GM06990 (cell line): Measurements from ENCODE around the gene CIAO2B.

ENCODE experiments used
- DNase-seq: peaks from one replicate; pipeline ENCODE4 v3.0.0-alpha.2; 2011; ENCODE audit not compliant: insufficient read length; ENCODE audit errors: extremely low read depth
- H3K27me3 ChIP-seq: replicated peaks from 2 replicates; pipeline ENCODE4 v1.6.0; 2011; ENCODE audit warnings: low read length; ENCODE audit not compliant: control insufficient read depth, insufficient read depth
- H3K36me3 ChIP-seq: 2 replicates; pipeline ENCODE4 v1.5.1; 2011; ENCODE audit warnings: low read length; ENCODE audit not compliant: control insufficient read depth, insufficient read depth
- H3K4me3 ChIP-seq: replicated peaks from 2 replicates; pipeline ENCODE4 v1.5.1; 2011; ENCODE audit warnings: low read depth, mild to moderate bottlenecking, control low read depth, low read length
- TF ChIP-seq, protein P1 (sequence below): IDR thresholded peaks from 2 replicates; pipeline ENCODE4 v1.5.1; 2011; ENCODE audit warnings: low read length, control low read depth, mild to moderate bottlenecking, inconsistent platforms; ENCODE audit not compliant: insufficient read depth, poor library complexity, severe bottlenecking

The CIAO2B gene

GRCh38 chr16:66918355-66918754 lies 15.8 kb downstream of the CIAO2B start:
- H3K27me3 ChIP-seq: no peaks in the 10 kb centered on the region; the same call in none of the 2 replicates
- TF ChIP-seq, protein P1, sequence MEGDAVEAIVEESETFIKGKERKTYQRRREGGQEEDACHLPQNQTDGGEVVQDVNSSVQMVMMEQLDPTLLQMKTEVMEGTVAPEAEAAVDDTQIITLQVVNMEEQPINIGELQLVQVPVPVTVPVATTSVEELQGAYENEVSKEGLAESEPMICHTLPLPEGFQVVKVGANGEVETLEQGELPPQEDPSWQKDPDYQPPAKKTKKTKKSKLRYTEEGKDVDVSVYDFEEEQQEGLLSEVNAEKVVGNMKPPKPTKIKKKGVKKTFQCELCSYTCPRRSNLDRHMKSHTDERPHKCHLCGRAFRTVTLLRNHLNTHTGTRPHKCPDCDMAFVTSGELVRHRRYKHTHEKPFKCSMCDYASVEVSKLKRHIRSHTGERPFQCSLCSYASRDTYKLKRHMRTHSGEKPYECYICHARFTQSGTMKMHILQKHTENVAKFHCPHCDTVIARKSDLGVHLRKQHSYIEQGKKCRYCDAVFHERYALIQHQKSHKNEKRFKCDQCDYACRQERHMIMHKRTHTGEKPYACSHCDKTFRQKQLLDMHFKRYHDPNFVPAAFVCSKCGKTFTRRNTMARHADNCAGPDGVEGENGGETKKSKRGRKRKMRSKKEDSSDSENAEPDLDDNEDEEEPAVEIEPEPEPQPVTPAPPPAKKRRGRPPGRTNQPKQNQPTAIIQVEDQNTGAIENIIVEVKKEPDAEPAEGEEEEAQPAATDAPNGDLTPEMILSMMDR: no peak

DNA sequence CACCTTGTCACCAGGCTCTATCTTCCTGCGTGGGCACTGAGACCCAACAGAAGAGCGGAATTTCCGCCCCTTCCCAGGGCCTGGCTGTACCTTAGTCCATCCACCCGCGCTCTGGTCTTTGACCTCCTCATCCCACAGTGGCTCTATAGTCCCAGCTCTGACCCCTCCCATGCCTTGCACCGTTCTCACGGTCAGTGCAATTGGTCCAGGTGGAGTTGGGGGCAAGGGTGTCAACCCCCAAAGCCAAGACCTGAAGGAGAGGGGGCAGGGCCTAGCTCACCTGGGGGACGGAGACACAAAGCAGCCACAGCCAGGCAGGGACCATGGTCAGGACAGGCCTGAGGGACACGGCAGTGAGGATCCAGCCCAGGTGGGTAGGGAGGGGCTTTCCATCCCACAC lies 16.5 kb downstream of the CIAO2B start:
- no peaks in the 10 kb centered on the region for H3K36me3 ChIP-seq
- TF ChIP-seq, protein P1: no peak

More at GRCh38 chr16:66918355-66918754, 15.8 kb downstream of the CIAO2B start:
- no peak for DNase-seq
- H3K36me3 ChIP-seq: no peaks in the 10 kb centered on the region
- H3K4me3 ChIP-seq: no peak overlapping the region

DNA sequence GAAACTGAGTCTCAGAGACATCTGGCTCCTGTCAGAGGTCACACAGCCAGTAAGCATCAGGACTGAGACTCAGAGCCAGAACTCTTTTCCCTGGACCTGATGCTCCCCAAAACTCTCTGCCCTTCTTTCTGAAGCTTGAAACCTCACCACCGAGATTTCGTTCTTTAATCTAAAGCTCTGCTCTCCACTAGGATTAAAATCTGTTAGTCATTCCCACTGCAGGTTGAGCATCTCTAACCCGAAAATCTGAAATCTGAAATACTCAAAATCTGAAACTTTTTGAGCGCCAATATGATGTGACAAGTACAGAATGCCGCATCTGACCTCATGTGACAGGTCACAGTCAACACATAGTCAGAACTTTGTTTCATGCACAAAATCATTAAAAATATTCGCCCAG lies 17.7 kb downstream of the CIAO2B start:
- Histone ChIP-seq H3K36me3 (no peaks in the 10 kb centered on the region), H3K27me3 (no peaks in the 10 kb centered on the region; the same call in none of the 2 replicates)

More for the DNA sequence above, 16.5 kb downstream of the CIAO2B start:
- H3K4me3 ChIP-seq: no peak overlapping the region
- no peaks in the 10 kb centered on the region; the same call in none of the 2 replicates for H3K27me3 ChIP-seq
- DNase-seq: no peak

GRCh38 chr16:66915041-66915440 lies 19.2 kb downstream of the CIAO2B start:
- H3K36me3 ChIP-seq: no peaks in the 10 kb centered on the region
- TF ChIP-seq, protein P1: no peak
- no peaks in the 10 kb centered on the region; the same call in none of the 2 replicates for H3K27me3 ChIP-seq
- no peak overlapping the region for H3K4me3 ChIP-seq
- no peak for DNase-seq

More for the DNA sequence above, 17.7 kb downstream of the CIAO2B start:
- no peak overlapping the region for H3K4me3 ChIP-seq
- TF ChIP-seq, protein P1: no peak
- no peak for DNase-seq

GRCh38 chr16:66914541-66914940 lies 19.7 kb downstream of the CIAO2B start:
- DNase-seq: no peak
- H3K36me3 ChIP-seq: no peaks in the 10 kb centered on the region
- TF ChIP-seq, protein P1: no peak
- no peak overlapping the region for H3K4me3 ChIP-seq
- no peaks in the 10 kb centered on the region; the same call in none of the 2 replicates for H3K27me3 ChIP-seq

GRCh38 chr16:66913711-66914110 lies 20.5 kb downstream of the CIAO2B start:
- TF ChIP-seq, protein P1: no peak
- no peaks in the 10 kb centered on the region; the same call in none of the 2 replicates for H3K27me3 ChIP-seq
- H3K4me3 ChIP-seq: no peak overlapping the region
- no peaks in the 10 kb centered on the region for H3K36me3 ChIP-seq
- DNase-seq: no peak
